ENCODE data around the gene MESP2.

MESP2 gene

GRCh38 chr15:89754361-89755154, 21.6 kb upstream of the MESP2 start:
- ChIA-PET CTCF (interaction anchor here (1.0 to 6.1 kb wide), 10 partner anchors 12 to 349 kb away, joined by 3 to 45 read pairs (median 4); no protein-coding TSS in a partner anchor), POLR2A (interaction anchor here (1.0 kb wide), 1 partner anchor 13 kb away, joined by 7 read pairs; no protein-coding TSS in a partner anchor)
- TF ChIP-seq CTCF (IDR thresholded peaks at IDR 0.05; ENCODE audit: control extremely low read depth, extremely low read depth, low read depth, missing control alignments) = no peak
- no peak for DNase-seq (ENCODE audit: extremely low spot score)

- ChIA-PET CTCF (interaction anchor here (1.1 to 1.9 kb wide), 6 partner anchors 13 to 132 kb away, joined by 3 to 9 read pairs (median 4); no protein-coding TSS in a partner anchor), POLR2A (no interaction called here)
Measured at GRCh38 chr15:89755701-89756100, 20.4 kb upstream of the MESP2 start.

GRCh38 chr15:89756897-89757296, 19.2 kb upstream of the MESP2 start:
- ChIA-PET POLR2A (interaction anchor here (0.6 kb wide), 1 partner anchor 642 kb away, joined by 7 read pairs; no protein-coding TSS in a partner anchor), CTCF (interaction anchor here (1.5 to 7.9 kb wide), 2 partner anchors 17 to 118 kb away, joined by 4 to 178 read pairs; no protein-coding TSS in a partner anchor)
- no peak for TF ChIP-seq CTCF (IDR thresholded peaks at IDR 0.05; ENCODE audit: control extremely low read depth, extremely low read depth, low read depth, missing control alignments)
- no peak for DNase-seq (ENCODE audit: extremely low spot score)

More at GRCh38 chr15:89755701-89756100, 20.4 kb upstream of the MESP2 start:
- TF ChIP-seq CTCF (IDR thresholded peaks at IDR 0.05; ENCODE audit: control extremely low read depth, extremely low read depth, low read depth, missing control alignments) = no peak
- DNase-seq (ENCODE audit: extremely low spot score) = no peak

- DNase-seq (ENCODE audit: extremely low spot score) = no peak
- POLR2A ChIA-PET = no interaction called here
- CTCF ChIA-PET = interaction anchor here (1.8 to 7.9 kb wide), 3 partner anchors 40 to 130 kb away, joined by 5 to 178 read pairs (median 60); no protein-coding TSS in a partner anchor
- no peak for TF ChIP-seq CTCF (IDR thresholded peaks at IDR 0.05; ENCODE audit: control extremely low read depth, extremely low read depth, low read depth, missing control alignments)
Measured at GRCh38 chr15:89758283-89758682, 17.8 kb upstream of the MESP2 start.

- no peak for DNase-seq (ENCODE audit: extremely low spot score)
- ChIA-PET CTCF (interaction anchor here (1.8 to 7.9 kb wide), 5 partner anchors 13 to 130 kb away, joined by 5 to 178 read pairs (median 60); partner anchors contain the start of gene MESP2), POLR2A (no interaction called here)
- TF ChIP-seq CTCF (IDR thresholded peaks at IDR 0.05; ENCODE audit: control extremely low read depth, extremely low read depth, low read depth, missing control alignments) = no peak
Measured at GRCh38 chr15:89758981-89759380, 17.2 kb upstream of the MESP2 start.

GRCh38 chr15:89759835-89760234, 16.3 kb upstream of the MESP2 start:
- TF ChIP-seq CTCF (IDR thresholded peaks at IDR 0.05; ENCODE audit: control extremely low read depth, extremely low read depth, low read depth, missing control alignments) = no peak
- DNase-seq (ENCODE audit: extremely low spot score) = no peak
- ChIA-PET POLR2A (no interaction called here), CTCF (interaction anchor here (1.1 to 7.9 kb wide), 22 partner anchors 9 to 327 kb away, joined by 3 to 178 read pairs (median 9); partner anchors contain the start of genes AP3S2, MESP1 and MESP2)
